ENCODE results near the gene SV2B. TPM values are rescaled to one million over a fixed set of nuclear protein-coding genes. Genes with fewer than 3 reads are reported as not detected.

SV2B gene
- total and polyA plus RNA-seq, 2 donors (not counting 3 experiments of a cell fraction or from before 2014, with no cell fraction given) = not detected

DNA sequence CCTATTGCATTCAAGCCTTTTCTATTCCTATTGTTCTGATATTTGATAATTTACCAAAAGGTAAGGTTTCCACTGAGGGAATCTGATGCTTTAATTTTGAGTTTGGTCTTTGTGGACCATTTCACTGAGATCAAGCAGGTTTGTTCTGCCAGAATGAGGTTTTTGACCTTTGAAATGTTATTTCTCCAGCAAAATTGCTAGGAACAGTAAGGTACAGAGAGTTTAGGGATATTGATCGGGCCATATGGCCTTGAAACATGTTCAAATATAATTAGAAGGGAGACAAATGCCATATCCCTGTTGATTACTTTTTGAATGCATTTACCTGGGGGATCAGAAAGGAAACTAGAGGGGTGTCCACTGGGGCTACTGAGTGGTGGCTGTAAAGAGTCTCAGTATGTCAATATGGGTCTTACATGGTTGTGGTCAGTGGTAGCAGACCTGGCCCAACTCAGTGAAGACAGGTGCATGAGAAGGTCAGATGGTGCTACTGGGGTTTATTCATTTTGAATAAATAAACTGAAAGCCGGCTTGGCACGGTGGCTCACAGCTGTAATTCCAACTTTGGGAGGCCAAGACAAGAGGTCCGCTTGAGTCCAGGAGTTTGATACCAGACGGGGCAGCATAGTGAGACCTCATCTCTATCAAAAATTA, 100.2 kb downstream of the SV2B start:
- dilution Hi-C loops (cut with MboI; ENCODE audit: extremely low pct_ligation_motif_present, low sequenced_read_pairs) = no loop called here
- BruUV-seq (replicated peaks) = no TSS peak
- no peaks in the 10 kb centered on the region for H3K79me2 ChIP-seq (ENCODE audit: control insufficient read depth, insufficient read depth, low read length)
- no peaks in the 10 kb centered on the region for H3K27me3 ChIP-seq (ENCODE audit: control insufficient read depth in 2 of 2, insufficient read depth in 2 of 2, low read length in 2 of 2)
- ChIA-PET POLR2A (no interaction called here), CTCF (no interaction called here)
- H3K4me1 ChIP-seq (ENCODE audit: control insufficient read depth, extremely low read depth, insufficient read depth, low read length) = no peaks in the 10 kb centered on the region
- no peaks in the 10 kb centered on the region for H3K9me1 ChIP-seq (replicated peaks; ENCODE audit: control insufficient read depth, extremely low read depth, insufficient read depth, low read length)
- no peaks in the 10 kb centered on the region for H3K36me3 ChIP-seq (ENCODE audit: control insufficient read depth in 2 of 2, extremely low read depth in 1 of 2, insufficient read depth in 2 of 2, low read length in 2 of 2)
- no peak overlapping the region for H3K4me3 ChIP-seq (replicated peaks in 1 of 3; ENCODE audit: insufficient read depth in 1 of 3, low read depth in 1 of 3, low read length in 3 of 3)
- no peak for TF ChIP-seq GATA2 (IDR thresholded peaks at IDR 0.05; ENCODE audit: insufficient read depth, insufficient read length, low read depth, low read length)
- TF ChIP-seq, protein P1, sequence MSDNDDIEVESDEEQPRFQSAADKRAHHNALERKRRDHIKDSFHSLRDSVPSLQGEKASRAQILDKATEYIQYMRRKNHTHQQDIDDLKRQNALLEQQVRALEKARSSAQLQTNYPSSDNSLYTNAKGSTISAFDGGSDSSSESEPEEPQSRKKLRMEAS (IDR thresholded peaks at IDR 0.05; ENCODE audit: insufficient read depth, insufficient read length) = no peak
- no peak overlapping the region for H2AFZ ChIP-seq (ENCODE audit: low read depth, low read length)
- intact Hi-C loops (cut with micrococcal nuclease) = no loop called here
- H3K4me2 ChIP-seq (ENCODE audit: insufficient read depth, low read length) = no peak overlapping the region
- H3K27ac ChIP-seq (ENCODE audit: insufficient read depth, low read depth, low read length) = no peak overlapping the region
- H4K20me1 ChIP-seq (replicated peaks; ENCODE audit: control insufficient read depth, extremely low read depth, insufficient read depth, low read length) = no peaks in the 10 kb centered on the region
- no peaks in the 10 kb centered on the region for H3K9me3 ChIP-seq (replicated peaks; ENCODE audit: control insufficient read depth, insufficient read depth, low read length)
- DNase-seq (ENCODE audit: low read depth, low spot score) (no peak), FAIRE-seq (no peak)
- no peak overlapping the region for H3K9ac ChIP-seq (replicated peaks; ENCODE audit: extremely low read depth, insufficient read depth, low read length)

DNA sequence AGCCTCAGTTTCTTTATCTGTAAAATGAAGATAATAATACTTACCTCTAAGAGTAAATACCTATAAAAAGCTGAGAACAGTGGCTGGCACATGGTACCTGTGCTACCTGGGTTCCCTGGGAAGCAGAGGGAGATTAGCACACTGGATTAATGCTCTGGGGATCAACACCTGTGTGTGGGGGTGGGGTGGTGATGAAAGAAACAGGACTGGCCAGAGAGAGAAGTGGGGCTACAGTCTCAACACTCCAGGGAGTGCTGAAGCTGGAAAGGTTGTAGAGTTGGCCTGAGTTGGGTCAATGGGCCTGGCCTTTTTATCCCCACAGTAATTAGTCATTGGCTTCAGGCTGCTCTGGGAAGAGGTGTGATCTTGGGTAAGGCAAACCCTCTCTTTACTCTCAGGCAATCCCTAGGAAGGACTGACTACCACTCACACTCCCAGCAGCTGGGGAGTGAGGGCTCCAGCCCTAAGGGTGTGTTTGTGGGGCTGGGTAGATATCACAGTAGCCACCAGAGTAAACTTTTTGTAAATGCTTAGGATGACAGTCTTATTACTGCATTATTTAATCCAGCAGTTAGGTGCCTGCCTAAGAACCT, 102.5 kb downstream of the SV2B start:
- Histone ChIP-seq H3K27ac (ENCODE audit: insufficient read depth, low read depth, low read length) (no peak overlapping the region), H3K9me1 (replicated peaks; ENCODE audit: control insufficient read depth, extremely low read depth, insufficient read depth, low read length) (no peaks in the 10 kb centered on the region), H3K4me1 (ENCODE audit: control insufficient read depth, extremely low read depth, insufficient read depth, low read length) (no peaks in the 10 kb centered on the region), H3K9ac (replicated peaks; ENCODE audit: extremely low read depth, insufficient read depth, low read length) (no peak overlapping the region), H4K20me1 (replicated peaks; ENCODE audit: control insufficient read depth, extremely low read depth, insufficient read depth, low read length) (no peaks in the 10 kb centered on the region), H3K36me3 (ENCODE audit: control insufficient read depth in 2 of 2, extremely low read depth in 1 of 2, insufficient read depth in 2 of 2, low read length in 2 of 2) (no peaks in the 10 kb centered on the region), H3K79me2 (ENCODE audit: control insufficient read depth, insufficient read depth, low read length) (no peaks in the 10 kb centered on the region), H3K27me3 (ENCODE audit: control insufficient read depth in 2 of 2, insufficient read depth in 2 of 2, low read length in 2 of 2) (no peaks in the 10 kb centered on the region), H3K4me3 (replicated peaks in 1 of 3; ENCODE audit: insufficient read depth in 1 of 3, low read depth in 1 of 3, low read length in 3 of 3) (no peak overlapping the region), H2AFZ (ENCODE audit: low read depth, low read length) (no peak overlapping the region), H3K9me3 (replicated peaks; ENCODE audit: control insufficient read depth, insufficient read depth, low read length) (no peaks in the 10 kb centered on the region), H3K4me2 (ENCODE audit: insufficient read depth, low read length) (no peak overlapping the region)
- no TSS peak for BruUV-seq (replicated peaks)
- DNase-seq (ENCODE audit: low read depth, low spot score) (no peak), FAIRE-seq (no peak)
- ChIA-PET CTCF (no interaction called here), POLR2A (no interaction called here)
- intact Hi-C loops (cut with micrococcal nuclease) = no loop called here
- TF ChIP-seq JUN (IDR thresholded peaks at IDR 0.05; ENCODE audit: borderline replicate concordance, insufficient read depth, insufficient read length, low read depth) = no peak
- TF ChIP-seq, protein P2, sequence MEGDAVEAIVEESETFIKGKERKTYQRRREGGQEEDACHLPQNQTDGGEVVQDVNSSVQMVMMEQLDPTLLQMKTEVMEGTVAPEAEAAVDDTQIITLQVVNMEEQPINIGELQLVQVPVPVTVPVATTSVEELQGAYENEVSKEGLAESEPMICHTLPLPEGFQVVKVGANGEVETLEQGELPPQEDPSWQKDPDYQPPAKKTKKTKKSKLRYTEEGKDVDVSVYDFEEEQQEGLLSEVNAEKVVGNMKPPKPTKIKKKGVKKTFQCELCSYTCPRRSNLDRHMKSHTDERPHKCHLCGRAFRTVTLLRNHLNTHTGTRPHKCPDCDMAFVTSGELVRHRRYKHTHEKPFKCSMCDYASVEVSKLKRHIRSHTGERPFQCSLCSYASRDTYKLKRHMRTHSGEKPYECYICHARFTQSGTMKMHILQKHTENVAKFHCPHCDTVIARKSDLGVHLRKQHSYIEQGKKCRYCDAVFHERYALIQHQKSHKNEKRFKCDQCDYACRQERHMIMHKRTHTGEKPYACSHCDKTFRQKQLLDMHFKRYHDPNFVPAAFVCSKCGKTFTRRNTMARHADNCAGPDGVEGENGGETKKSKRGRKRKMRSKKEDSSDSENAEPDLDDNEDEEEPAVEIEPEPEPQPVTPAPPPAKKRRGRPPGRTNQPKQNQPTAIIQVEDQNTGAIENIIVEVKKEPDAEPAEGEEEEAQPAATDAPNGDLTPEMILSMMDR (IDR thresholded peaks at IDR 0.05; ENCODE audit: extremely low read depth in 1 of 2, insufficient read depth in 1 of 2, low read depth in 1 of 2, low read length in 2 of 2) = no peak
- dilution Hi-C loops (cut with MboI; ENCODE audit: extremely low pct_ligation_motif_present, low sequenced_read_pairs) = no loop called here
